Activated naive CD4-positive, alpha-beta T cell treated with anti-CD3 and anti-CD28 coated beads, Interleukin-2, amount 50 U/mL, for 16 hours (primary cell): ENCODE data around the gene MAG.
"Not testable (repeated sequence)": the region's sequence is repeated elsewhere in the genome, so short reads cannot be mapped to it uniquely, and the experiment has no call there.

Source experiments
- DNase-seq: peaks from one replicate; pipeline ENCODE4 v3.0.0-alpha.2; 2020

The MAG gene

DNA sequence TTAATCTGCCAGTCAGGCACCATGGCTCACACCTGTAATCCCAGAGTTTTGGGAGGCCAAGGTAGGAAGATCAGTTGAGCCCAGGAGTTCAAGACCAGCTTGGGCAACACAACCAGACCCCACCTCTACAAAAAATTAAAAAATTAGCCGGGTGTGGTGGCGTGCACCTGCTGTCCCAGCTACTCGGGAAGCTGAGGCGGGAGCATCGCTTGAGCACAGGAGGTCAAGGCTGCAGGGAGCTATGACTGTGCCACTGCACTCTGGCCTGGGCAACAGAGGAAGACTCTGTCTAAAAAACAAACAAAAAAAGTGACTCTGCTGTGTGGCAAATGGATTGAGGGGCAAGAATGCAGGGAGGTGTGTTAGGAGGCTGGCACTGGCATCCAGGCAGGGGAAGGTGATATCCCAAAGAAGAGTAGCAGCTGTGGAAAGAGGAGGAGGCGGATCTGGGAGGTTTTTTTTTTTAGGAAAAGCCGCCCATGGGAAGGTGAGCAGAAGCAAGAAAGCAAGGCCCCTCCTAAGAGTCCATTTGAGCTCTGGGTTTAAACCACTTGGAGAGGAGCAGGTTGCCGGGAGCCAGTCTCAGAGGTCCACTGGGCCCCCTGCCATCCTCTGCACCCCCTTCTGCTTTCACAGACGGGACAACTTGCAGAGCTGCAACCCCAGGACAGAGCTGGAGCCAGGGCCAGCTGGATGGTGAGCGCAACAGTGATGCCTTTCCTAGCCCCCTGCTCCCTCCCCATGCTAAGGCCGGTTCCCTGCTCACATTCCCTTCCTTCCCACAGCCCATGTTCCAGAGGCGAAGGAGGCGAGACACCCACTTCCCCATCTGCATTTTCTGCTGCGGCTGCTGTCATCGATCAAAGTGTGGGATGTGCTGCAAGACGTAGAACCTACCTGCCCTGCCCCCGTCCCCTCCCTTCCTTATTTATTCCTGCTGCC, 7.5 kb upstream of the MAG start:
- DNase-seq = no peak

DNA sequence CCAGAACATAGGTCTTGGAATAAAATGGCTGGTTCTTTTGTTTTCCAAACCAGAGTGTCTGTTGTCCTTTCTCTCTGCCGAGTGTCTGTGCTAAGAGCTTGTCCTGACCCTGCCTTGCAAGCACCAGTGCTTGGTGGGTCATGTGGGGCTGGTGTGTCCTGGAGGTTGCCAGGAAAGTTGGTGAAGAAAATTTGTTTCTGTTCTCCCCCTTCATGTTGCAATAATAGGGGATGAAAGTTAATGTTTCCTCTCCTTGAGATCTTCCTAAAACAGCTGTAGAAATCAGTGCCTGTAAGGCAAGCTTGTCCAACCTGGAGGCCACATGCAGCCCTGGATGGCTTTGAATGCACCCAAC, 6.9 kb upstream of the MAG start:
- no peak for DNase-seq

DNA sequence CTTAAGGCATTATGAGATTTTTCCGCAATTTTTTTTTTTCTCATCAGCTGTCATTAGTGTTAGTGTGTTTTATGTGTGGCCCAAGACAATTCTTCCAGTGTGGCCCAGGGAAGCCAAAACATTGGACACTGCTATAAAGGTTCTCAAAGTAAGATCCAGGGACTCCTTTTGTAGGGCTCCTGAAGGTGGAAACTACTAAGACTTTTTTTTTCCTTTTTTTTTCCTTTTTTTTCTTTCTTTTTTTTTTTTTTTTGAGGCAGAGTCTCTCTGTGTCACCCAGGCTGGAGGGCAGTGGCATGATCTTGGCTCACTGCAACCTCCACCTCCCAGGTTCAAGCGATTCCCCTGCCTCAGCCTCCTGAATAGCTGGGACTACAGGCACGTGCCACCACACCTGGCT, 6.5 kb upstream of the MAG start:
- not testable (repeated sequence) for DNase-seq

DNA sequence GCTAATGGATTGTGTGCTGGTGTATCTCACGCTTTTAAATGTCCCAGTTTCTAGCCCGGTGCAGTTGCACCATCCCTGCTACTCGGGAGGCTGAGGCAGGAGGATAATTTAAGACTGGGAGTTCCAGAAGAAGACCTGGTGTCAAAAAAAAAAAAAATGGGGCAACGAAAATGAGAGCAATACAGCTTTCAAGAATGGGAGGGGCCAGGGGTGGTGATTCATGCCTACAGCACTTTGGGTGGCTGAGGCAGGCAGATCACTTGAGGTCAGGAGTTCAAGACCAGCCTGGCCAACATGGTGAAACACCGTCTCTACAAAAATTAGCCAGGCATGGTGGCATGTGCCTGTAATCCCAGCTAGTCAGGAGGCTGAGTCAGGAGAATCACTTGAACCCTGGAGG, 5.9 kb upstream of the MAG start:
- not testable (repeated sequence) for DNase-seq

DNA sequence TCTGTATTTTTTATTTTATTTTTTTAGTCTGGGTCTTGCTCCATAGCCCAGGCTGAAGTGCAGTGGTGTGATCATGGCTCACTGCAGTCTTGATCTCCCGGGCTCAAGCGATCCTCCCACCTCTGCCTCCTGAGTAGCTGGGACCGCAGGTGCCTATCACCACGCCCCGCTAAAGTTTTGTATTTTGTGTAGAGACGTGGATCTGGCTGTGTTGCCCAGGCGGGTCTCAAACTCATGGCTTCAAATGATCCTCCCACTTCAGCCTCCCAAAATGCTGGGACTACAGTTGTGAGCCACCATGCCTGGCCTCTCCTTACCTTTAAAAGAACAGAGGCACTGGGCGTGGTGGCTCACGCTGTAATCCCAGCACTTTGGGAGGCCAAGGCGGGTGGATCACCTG, 4.2 kb upstream of the MAG start:
- no peak for DNase-seq

DNA sequence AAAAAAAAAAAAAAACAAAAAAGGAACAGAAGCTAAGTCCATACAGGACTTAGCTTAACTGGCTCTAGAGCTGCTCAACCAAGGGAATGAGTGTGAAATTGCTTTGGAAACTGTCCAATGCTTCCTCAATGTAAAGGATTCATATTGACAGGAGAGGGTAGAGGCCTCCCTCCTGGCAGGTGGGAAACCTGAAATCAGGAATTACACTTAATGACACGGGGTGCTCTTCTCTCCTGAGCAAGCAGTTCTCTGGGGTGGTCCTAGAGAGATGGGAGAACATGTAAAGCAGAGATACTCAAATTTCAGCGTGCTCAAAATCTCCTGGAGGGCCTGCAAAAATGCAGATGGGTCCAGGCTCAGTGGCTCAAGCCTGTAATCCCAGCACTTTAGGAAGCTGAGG, 3.6 kb upstream of the MAG start:
- DNase-seq = no peak

DNA sequence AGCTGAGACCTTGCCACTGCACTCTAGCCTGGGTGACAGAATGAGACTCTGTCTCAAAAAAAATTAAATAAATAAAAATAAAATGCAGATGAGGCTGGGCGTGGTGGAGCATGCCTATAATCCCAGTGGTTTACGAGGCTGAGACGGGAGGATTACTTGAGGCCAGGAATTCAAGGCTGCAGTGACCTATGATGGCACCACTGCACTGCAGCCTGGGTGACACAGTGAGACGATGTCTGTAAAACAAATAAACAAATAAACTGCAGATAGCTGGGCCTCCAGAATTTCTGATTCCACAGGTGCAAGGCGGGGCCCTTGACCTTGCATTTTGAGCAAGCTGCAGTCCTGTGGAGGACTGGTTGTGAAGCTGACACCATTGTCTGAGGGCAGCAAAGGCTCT, 3.1 kb upstream of the MAG start:
- no peak for DNase-seq

DNA sequence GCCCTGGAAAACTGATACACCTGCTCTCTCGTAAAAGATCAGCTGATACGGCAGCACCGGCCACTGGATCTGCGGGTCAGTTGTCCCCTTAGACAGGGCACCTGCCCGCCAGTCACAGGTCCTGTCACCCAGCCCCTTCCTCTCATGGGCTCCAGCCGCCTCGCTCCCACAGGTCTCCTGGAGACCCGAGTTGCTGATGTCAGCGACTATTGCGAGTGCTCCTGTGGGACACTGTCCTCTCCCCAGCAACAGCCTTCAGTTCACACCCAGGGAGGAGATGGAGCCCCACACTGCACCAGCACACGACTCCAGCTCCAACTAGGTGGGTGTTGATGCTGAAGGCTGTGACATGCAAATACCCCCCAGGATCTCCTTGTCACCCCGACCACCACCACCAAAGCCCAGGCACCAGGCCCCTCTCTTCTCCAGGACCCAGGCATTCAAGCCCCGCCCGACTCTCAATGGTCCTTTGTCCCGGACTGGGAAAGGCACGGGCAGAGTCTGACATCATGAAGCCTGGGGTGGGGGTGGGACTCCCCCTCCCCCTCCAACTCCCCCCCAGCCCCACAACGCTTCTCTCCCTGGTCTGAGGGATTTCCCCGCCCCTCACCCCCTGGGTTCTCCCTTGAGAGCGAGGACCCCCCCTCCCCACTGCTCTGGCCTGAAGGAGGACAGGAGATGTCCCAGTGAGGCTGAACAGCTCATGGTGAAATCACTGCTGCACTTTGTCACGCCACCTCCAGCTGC, 1.4 kb upstream of the MAG start:
- no peak for DNase-seq

DNA sequence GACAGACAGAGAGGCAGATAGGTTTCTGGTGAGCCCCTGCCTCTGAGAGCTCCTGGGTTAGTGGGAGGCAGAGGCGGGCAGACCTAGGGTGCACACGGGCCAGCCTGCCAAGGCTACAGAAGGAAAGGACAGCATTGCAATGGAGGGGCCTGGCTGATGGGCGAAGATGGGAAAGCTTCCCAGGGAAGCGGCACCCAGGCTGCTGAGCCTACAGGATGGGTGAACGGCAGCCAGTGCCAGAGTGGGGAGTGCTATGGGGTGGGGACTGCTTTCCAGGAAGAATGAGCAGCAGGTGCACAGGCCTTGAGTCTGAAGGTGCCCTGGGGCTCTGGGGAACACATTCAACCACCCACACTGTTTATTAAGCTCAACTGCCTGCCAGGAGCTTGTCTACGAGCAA, 702 bp upstream of the MAG start:
- DNase-seq = no peak

DNA sequence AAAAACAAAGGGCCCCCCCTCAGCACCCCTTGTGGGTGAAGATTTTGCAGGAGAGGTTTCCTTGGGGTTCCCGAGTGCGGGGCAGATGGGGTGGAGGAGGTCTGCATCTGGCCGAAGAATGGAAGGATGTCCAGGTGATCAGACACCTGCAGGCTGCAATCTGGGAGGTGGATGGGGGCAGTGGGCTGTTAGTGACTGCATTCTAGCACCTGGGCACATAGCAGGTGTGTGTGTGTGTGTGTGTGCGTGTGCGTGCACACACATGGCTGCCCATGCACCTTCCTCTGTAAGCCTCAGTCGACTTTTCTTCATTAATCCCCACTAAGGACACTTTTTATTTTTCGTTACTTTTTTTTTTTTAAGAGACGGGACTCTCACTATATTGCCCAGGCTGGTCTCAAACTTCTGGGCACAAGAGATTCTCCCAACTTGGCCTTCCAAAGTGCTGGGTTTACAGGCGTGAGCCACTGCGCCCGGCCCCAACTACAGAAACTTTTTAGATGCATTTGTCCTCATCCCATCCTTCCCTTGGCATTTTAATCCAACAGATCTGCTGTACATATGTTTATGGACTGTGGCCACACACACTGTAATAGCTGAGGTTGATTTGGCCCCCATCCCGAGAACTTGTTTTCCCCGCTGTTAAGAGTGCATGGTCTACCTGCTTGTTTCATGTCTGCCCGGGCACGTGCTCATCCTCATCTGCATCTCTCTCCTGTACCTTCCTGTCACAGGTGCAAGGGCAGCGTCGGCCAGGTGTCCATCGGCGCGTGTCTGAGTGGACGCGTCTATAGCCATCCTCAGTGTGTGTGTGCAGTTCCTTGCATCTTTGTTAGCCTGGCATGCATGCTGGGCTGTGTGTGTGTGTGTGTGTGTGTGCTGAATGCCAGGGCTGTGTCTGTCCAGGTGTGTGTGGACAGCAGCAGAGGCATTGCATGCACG, 731 bp downstream of the MAG start:
- DNase-seq = no peak

DNA sequence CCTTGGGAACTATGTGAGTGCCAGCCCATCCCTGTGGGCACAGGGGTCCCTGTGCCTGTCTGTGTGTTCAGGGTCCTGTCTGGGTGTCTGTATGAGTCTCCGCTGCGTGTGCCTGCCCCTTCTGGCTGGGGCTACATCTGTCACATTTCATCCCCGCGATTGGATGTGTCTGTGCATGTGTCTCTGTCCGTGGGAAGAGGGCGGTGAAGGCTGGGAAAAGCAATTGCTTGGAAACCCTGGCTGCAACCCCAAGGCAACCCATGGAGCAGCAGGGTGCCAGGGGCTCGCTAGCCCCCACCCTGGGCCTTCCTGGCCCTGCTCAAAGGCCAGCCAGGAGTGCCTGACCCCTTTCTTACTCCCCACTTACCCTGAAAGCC, 1.4 kb downstream of the MAG start:
- DNase-seq = no peak

DNA sequence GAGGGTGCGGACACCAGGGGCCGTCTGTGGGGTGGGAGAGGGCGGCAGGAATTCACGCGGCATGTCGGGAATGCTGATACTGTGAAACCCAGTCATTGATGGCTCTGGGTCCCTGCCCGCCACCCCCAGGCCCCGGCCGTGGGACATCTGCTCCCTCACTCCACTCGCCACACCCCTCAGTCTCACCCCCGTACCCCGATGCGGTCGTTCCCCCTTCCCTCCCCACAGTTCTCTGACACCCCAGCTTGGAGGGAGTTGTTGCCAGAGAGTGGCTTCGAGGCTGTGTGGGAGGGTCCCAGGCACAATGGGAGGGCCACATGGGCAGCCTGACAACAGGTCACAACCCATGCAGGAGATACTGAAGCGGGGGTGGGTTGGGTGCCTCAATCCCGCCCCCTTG, 1.8 kb downstream of the MAG start:
- no peak for DNase-seq

DNA sequence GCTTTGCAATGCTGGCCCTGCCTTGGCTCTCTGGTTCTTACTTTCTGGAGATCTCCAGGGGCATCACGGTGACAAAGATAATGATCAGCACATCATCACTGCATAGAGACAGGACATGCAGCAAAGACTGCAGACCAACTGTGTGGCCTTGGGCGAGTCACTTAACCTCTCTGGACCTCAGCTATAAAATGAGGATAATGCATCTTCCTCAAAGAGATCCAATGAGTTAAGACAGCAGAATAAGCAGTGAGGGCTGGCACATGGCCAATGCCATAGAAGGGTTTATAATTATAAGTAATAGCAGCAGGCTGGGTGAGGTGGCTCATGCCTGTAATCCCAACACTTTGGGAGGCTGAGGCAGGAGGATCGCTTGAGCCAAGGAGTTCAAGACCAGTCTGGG, 2.4 kb downstream of the MAG start:
- no peak for DNase-seq

DNA sequence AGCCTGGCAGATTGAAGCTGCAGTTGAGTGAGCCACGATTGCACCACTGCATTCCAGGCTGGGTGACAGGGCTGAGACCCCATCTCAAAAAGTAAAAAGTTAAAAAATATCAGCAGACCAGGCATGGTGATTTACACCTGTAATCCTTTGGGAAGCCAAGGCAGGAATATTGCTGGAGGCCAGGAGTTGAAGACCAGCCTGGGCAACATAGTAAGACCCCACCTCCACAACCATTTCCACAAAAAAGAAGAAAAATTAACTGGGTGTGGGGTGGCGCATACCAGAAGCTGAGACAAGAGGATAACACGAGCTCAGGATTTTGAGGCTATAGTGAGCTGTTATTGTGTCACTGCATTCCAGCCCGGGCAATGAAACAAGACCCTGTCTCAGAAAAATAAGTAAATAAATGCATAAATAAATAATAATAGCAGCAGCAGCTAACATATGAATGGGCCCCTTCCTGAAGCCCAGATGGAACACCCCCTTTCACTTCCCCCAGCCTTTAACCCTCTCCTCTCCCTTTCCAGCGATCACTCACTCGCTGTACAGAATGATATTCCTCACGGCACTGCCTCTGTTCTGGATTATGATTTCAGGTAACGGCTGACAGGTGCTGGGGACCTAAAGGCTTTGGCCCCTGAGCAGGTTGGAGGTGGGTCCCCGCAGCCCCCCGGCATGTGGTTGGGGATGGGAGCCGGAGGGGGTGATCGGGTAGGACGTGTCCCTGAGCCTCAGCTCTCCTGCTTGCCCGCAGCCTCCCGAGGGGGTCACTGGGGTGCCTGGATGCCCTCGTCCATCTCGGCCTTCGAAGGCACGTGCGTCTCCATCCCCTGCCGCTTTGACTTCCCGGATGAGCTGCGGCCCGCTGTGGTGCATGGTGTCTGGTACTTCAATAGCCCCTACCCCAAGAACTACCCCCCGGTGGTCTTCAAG, 3.2 kb downstream of the MAG start:
- no peak for DNase-seq

DNA sequence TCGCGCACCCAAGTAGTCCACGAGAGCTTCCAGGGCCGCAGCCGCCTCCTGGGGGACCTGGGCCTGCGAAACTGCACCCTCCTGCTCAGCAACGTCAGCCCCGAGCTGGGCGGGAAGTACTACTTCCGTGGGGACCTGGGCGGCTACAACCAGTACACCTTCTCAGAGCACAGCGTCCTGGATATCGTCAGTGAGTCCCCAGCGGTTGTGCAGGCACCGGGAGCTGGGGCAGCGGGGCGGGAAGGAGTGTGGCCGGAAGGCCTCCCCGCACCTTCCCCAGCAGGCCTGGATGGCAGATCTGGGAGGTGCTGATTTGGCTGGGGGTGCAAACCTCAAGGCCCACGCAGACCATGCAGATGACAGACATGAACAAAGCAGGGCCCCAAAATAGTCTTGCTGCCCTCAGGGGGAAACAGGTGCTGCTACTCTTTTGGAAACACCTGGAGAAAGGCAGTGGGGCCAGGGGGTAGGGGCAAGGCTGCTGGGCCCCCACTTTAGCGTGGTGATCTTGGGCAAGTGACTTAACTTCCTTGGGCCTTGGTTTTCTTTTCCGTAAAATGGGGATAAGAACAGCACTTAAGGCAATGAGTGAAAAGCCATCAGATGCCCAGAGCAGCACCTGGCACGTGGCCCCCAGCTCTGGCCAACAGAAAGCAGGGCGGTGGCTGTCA, 4.0 kb downstream of the MAG start:
- DNase-seq = peak; percentile 34

DNA sequence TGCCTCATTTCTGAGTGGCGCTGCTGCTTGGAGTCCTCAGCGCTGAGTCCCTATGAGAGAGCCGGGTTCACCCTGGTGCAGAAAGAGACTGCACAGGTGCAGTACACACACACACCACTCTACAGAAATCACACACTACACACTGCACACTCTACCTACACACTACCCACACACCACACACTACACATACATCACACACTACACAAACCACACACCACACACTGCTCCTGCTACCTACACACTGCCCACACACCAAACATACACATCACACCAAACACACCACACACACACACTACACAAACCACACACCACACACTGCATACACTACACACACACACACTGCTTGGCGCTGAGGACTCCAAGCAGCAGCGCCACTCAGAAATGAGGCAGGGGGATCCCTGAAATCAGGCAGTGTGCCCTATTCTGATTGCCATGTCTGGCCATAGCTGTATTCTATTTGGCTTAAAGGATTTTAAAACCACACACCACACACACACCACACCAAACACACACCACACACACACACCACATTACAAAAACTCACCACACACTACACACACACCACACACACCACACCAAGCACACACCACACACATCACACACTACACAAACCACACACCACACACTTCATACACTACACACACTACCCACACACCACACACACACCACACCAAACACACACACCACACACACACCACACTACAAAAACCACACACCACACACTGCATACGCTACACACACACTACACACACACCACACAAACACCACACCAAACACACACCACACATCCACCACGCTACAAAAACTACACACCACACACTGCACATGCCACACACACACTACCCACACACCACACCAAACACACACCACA, 4.9 kb downstream of the MAG start:
- no peak for DNase-seq

DNA sequence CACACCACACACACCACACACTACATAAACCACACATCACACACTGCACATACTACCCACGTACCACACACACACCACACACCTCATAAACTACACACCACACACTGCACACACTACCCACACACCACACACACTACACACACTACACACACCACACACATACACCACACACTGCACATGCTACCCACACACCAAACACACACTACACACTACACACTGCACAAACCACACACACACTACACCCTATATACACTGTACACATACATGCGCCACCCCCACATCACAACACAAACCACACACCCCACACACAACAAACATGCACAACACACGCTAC, 5.5 kb downstream of the MAG start:
- no peak for DNase-seq

DNA sequence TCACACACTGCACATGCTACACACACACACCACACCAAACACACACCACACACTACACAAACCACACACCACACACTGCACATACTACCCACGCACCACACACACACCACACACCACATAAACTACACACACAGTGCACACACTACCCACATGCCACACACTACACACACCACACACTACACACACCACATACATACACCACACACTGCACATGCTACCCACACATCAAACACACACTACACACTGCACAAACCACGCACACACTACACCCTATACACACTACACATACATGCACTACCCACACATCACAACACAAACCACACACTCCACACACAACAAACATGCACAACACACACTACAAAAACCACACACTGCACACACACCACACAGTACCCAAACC, 6.0 kb downstream of the MAG start:
- DNase-seq = no peak

DNA sequence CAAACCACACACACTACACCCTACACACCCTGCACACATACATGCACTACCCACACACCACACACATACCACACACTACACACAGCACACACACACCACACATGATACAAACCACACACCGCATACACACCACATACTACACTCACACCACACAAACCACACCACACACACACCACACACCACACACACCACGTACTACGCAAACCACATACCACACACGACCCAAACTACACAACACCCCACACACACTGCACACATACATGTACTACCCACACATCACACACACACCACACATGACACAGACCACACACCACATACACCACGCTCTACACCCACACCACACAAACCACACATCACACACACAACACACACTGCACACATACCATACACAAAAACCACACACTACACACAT, 6.6 kb downstream of the MAG start:
- DNase-seq = no peak

DNA sequence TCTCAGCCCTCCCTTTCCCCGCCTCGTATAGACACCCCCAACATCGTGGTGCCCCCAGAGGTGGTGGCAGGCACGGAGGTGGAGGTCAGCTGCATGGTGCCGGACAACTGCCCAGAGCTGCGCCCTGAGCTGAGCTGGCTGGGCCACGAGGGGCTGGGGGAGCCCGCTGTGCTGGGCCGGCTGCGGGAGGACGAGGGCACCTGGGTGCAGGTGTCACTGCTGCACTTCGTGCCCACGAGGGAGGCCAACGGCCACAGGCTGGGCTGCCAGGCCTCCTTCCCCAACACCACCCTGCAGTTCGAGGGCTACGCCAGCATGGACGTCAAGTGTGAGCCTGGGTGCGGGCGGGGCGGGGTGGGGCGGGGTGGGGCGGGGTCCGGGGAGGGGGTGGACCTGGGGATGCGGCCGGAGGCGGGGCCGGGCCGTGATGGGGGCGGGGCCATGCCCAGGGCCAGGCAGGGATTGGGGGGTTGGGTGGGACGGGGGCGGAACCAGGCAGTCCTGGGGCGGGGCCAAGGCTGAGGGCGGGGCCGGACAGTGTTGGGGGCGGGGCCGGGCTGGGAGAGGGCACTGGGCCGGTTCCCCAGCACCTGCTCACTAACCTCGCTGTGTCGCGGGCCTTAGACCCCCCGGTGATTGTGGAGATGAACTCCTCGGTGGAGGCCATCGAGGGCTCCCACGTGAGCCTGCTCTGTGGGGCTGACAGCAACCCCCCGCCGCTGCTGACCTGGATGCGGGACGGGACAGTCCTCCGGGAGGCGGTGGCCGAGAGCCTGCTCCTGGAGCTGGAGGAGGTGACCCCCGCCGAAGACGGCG, 7.8 kb downstream of the MAG start:
- DNase-seq = no peak
